Urothelium cell line (cell line): ENCODE data around the gene BLMH.
"Not testable (repeated sequence)": the region's sequence is repeated elsewhere in the genome, so short reads cannot be mapped to it uniquely, and the experiment has no call there.

Source experiments
- DNase-seq: peaks from one replicate; pipeline ENCODE4 v3.0.0; 2011; ENCODE audit warnings: low spot score, mixed read lengths
- FAIRE-seq: peaks from 2 replicates; lab custom pipeline; 2011; peaks lifted over from hg19 to GRCh38; lab: Jason Lieb, UNC

Gene BLMH

DNA sequence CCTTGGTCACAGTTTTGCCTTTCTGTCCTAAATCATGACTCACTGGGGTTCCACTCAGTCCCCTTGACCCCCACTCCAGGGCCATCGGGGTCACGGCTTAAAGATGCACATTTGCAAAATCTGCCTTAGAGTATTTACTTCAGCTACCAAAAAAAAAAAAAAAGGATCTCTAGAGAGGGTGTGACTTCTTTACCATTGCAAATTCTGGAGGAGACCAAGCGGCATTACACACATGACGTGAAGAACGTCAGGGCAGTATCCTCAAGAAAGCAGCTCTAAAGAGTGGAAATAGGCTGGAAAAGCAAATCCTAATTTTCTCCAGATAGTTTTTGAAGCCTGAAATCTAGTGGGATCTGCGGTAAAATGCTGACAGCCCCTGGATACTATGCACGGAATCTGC is 81.8 kb downstream of the BLMH start:
- DNase-seq (no peak), FAIRE-seq (no peak)

DNA sequence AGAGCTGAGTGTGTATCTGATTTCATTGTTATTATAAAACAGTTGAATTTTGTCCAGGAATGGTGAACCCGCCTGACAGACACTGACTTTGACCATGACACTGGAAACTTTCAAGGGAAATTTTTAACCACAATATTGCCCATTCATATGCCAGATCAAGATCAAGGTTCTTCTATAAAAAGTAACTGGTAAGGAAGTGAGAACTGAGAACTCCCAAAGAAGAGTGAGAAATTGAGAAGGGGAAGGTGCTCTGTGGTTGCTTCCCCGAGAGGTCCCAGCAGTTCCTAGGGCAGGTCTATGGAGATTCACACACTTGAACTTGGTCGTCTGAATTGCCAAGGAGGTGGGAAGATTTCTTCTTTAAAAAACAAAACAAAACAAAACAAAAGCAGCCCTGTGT is 83.5 kb downstream of the BLMH start:
- no peak for DNase-seq
- no peak for FAIRE-seq

DNA sequence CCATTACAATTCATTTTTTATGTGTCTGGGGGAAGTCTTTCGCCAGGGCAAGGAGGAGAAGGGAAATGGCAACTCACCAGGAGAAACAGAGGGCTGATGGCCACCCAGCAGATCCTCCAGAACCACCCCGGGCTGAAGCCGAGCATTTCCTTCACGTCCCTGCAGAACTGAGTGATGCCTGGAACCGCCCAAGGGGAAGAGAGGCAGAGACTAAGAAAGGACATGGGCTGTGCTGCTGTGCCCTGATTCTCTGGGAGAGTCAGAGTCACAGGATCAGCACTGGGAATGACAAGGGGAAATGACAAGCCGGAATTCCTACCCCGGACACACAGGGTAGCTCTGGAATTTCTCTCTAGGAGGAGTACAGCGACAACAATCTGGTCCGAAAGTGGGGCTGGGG is 84.1 kb downstream of the BLMH start:
- FAIRE-seq (no peak), DNase-seq (no peak)

DNA sequence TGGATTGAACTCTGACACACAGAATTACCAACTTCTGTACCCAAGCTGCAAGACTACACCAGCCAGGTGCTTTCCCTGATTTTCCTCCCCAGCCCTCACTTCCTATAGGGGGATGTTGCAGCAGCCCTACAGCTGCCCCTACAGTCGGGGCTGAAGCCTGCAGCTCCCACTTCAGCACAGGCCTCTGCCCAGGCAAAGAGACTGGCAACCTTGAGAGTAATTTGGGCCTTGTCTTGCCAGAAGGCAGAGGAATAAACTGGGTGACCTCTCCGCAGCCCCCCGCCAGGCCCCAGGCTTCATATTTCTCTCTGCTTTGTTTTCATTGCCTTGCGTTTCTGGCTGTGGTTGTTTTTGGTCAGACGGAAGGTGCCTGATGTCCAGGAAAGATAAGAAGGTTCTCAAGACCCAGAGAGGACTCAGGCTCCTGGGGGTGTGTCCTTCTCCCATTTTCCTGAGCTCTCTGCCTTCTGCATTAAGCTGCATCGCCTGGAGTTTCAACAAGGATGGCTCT is 88.2 kb downstream of the BLMH start:
- DNase-seq = no peak

DNA sequence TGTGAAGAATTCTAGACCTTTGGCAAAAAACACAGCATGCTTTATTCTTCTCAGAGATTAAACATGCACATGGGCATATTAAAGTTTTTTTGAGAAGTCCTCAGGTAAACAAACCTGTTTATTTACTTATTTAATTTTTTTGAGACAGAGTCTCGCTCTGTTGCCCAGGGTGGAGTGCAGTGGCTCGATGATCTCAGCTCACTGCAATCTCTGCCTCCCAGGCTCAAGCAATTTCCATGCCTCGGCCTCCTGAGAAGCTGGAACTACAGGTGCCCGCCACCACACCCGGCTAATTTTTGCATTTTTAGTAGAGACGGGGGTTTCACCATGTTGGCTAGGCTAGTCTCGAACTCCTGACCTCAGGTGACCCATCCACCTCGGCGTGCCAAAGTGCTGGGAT is 91.1 kb downstream of the BLMH start:
- not testable (repeated sequence) for DNase-seq, FAIRE-seq

More for the DNA sequence above, 88.2 kb downstream of the BLMH start:
- no peak for FAIRE-seq

DNA sequence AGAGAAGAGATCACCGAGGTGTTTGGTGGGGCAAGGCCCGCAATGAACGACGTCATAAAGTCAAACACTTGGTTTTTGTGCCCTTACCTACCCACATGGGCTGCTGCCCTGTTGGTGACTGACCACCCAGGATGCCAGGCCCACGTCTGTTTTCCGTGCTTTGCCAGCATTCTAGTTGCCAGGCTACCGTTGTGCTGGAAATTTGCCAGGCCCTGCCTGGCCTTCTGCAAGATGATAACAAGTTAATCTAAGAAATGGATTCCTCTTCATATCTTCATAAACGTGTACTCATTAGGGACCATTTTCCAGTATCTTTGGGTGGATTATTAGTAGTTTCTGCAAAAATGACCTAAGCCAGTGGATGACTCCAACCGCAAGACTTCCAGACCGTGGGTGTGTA is 91.6 kb downstream of the BLMH start:
- no peak for FAIRE-seq
- no peak for DNase-seq

DNA sequence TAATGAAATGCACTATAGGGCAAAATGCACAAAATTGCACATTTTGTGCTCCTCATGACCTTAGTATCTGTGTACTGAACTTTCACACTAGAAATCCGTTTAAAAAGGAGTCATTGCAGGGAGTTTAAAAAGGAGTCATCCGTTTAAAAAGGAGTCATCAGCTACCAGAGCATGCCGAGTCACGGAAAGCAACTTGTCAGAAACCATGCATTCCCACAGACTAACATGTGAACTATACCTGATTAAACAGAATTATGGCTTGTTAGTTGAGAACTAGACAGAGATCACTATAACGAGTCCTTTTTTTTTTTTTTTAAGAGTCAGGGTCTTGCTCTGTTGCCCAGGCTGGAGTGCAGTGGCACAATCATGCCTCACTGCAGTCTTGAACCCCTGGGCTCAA is 92.1 kb downstream of the BLMH start:
- no peak for FAIRE-seq
- DNase-seq = no peak
